ENCODE results near the gene DTYMK. TPM values are rescaled to one million over a fixed set of nuclear protein-coding genes. Genes with fewer than 3 reads are reported as not detected.

The DTYMK gene
- total RNA-seq, 1 donor from 2014 or later, result 106 TPM

DNA sequence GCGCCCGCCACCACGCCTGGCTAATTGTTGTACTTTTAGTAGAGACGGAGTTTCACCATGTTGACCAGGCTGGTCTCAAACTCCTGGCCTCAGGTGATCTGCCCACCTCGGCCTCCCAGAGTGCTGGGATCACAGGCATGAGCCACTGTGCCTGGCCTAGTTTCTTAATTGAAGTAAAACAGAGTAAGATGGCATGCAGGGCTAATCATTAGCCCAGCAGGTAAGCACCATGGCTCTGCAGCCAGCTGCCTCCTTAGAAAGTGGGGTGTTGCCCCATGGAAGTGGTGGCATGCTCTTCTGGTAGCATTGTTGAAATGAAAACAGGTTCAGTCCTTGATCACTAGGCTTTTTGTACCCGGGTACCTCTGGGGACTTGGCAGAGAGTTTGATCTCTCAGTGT, 36.7 kb downstream of the DTYMK start:
- H3K9me3 Mint-ChIP-seq, result no peaks in the 10 kb centered on the region
- no peak for DNase-seq (ENCODE audit: low spot score)
- no peak overlapping the region for H3K27ac Mint-ChIP-seq
- H3K27me3 Mint-ChIP-seq (ENCODE audit: insufficient read depth), result no peaks in the 10 kb centered on the region
- peaks cover 11% of the 10 kb centered on the region for H3K4me1 Mint-ChIP-seq (ENCODE audit: low read depth)
- H3K4me3 Mint-ChIP-seq, result no peak overlapping the region
- peaks cover 17% of the 10 kb centered on the region for H3K36me3 Mint-ChIP-seq (ENCODE audit: low read depth)
- intact Hi-C loops (cut with micrococcal nuclease), result no loop called here

DNA sequence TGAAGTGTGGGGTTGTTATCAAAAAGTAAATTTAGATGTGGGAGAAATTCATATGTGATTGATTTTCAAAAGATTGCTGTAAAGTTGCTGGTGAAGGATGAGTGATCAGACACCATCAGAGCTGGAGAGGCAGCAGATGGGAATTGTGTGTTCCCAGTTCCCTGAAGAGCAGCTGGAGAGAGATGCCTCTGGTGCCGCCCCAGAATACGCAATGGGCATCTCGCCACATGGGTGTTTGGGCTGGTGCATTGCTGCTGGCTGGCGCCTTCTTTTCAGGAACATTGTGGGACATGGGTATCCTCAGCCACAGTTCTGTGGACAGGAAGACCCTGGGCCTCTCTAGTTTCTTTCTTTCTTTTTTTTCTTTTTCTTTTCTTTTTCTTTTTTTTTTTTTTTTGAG, 37.2 kb downstream of the DTYMK start:
- Mint-ChIP-seq H3K27ac (no peak overlapping the region), H3K27me3 (ENCODE audit: insufficient read depth) (no peaks in the 10 kb centered on the region), H3K4me1 (ENCODE audit: low read depth) (peaks cover 11% of the 10 kb centered on the region), H3K4me3 (no peak overlapping the region), H3K36me3 (ENCODE audit: low read depth) (peaks cover 17% of the 10 kb centered on the region), H3K9me3 (no peaks in the 10 kb centered on the region)
- no peak for DNase-seq (ENCODE audit: low spot score)
- intact Hi-C loops (cut with micrococcal nuclease), result no loop called here

DNA sequence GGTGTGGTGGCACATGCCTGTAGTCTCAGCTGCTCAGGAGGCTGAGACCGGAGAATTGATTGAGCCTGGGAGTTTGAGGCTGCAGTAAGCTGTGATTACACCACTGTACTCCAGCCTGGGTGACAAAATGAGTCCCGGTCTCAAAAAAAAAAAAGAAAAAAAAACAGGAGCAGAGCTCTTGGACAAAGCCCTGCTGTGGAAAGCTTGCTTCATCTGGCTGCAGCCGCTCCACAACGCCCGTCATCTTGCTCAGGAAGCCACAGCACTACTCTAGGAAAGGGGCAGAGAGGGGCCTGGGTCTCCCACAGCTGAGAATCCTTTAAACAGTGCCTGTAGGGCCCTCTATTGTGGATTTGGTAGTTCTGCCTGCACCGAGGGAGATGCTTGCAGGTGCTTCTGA, 38.2 kb downstream of the DTYMK start:
- H3K4me1 Mint-ChIP-seq (ENCODE audit: low read depth), result peaks cover 11% of the 10 kb centered on the region
- no peaks in the 10 kb centered on the region for H3K9me3 Mint-ChIP-seq
- H3K27ac Mint-ChIP-seq, result no peak overlapping the region
- no peak for DNase-seq (ENCODE audit: low spot score)
- no peak overlapping the region for H3K4me3 Mint-ChIP-seq
- H3K27me3 Mint-ChIP-seq (ENCODE audit: insufficient read depth), result no peaks in the 10 kb centered on the region
- intact Hi-C loops (cut with micrococcal nuclease), result no loop called here
- H3K36me3 Mint-ChIP-seq (ENCODE audit: low read depth), result peaks cover 17% of the 10 kb centered on the region

- Mint-ChIP-seq H3K9me3 (no peaks in the 10 kb centered on the region), H3K27ac (no peak overlapping the region), H3K27me3 (ENCODE audit: insufficient read depth) (no peaks in the 10 kb centered on the region), H3K4me3 (no peak overlapping the region), H3K36me3 (ENCODE audit: low read depth) (peaks cover 10% of the 10 kb centered on the region), H3K4me1 (ENCODE audit: low read depth) (peaks cover 26% of the 10 kb centered on the region)
- intact Hi-C loops (cut with micrococcal nuclease), result no loop called here
- no peak for DNase-seq (ENCODE audit: low spot score)
Observed at GRCh38 chr2:241645915-241646645, 40.5 kb downstream of the DTYMK start.

- H3K9me3 Mint-ChIP-seq, result no peaks in the 10 kb centered on the region
- H3K4me1 Mint-ChIP-seq (ENCODE audit: low read depth), result peaks cover 29% of the 10 kb centered on the region
- H3K36me3 Mint-ChIP-seq (ENCODE audit: low read depth), result peaks cover 13% of the 10 kb centered on the region
- DNase-seq (ENCODE audit: low spot score), result no peak
- no peaks in the 10 kb centered on the region for H3K27me3 Mint-ChIP-seq (ENCODE audit: insufficient read depth)
- intact Hi-C loops (cut with micrococcal nuclease), result no loop called here
- no peak overlapping the region for H3K4me3 Mint-ChIP-seq
- no peak overlapping the region for H3K27ac Mint-ChIP-seq
Observed at GRCh38 chr2:241645056-241645914, 41.3 kb downstream of the DTYMK start.

GRCh38 chr2:241641631-241642030, 45.0 kb downstream of the DTYMK start:
- DNase-seq (ENCODE audit: low spot score), result no peak
- no peak overlapping the region for H3K27ac Mint-ChIP-seq
- no peak overlapping the region for H3K4me3 Mint-ChIP-seq
- peaks cover 2% of the 10 kb centered on the region for H3K9me3 Mint-ChIP-seq
- H3K4me1 Mint-ChIP-seq (ENCODE audit: low read depth), result peaks cover 43% of the 10 kb centered on the region
- H3K36me3 Mint-ChIP-seq (ENCODE audit: low read depth), result peaks cover 25% of the 10 kb centered on the region
- no peaks in the 10 kb centered on the region for H3K27me3 Mint-ChIP-seq (ENCODE audit: insufficient read depth)
- intact Hi-C loops (cut with micrococcal nuclease), result no loop called here

GRCh38 chr2:241640165-241640795, 46.3 kb downstream of the DTYMK start:
- intact Hi-C loops (cut with micrococcal nuclease), result no loop called here
- H3K27me3 Mint-ChIP-seq (ENCODE audit: insufficient read depth), result no peaks in the 10 kb centered on the region
- H3K9me3 Mint-ChIP-seq, result peaks cover 2% of the 10 kb centered on the region
- H3K27ac Mint-ChIP-seq, result peak overlapping the region; percentile 45
- no peak for DNase-seq (ENCODE audit: low spot score)
- H3K4me1 Mint-ChIP-seq (ENCODE audit: low read depth), result peaks cover 49% of the 10 kb centered on the region
- peak overlapping the region; percentile 20 for H3K4me3 Mint-ChIP-seq
- H3K36me3 Mint-ChIP-seq (ENCODE audit: low read depth), result peaks cover 26% of the 10 kb centered on the region

GRCh38 chr2:241639385-241639784, 47.2 kb downstream of the DTYMK start:
- H3K9me3 Mint-ChIP-seq, result peaks cover 2% of the 10 kb centered on the region
- peak overlapping the region; percentile 37 for H3K4me3 Mint-ChIP-seq
- no peak for DNase-seq (ENCODE audit: low spot score)
- intact Hi-C loops (cut with micrococcal nuclease), result loop anchor here (5.0 kb wide), 2 partner anchors 93 to 1072 kb away; partner anchors contain the start of genes D2HGDH and RNPEPL1
- no peaks in the 10 kb centered on the region for H3K27me3 Mint-ChIP-seq (ENCODE audit: insufficient read depth)
- no peak overlapping the region for H3K27ac Mint-ChIP-seq
- H3K36me3 Mint-ChIP-seq (ENCODE audit: low read depth), result peaks cover 26% of the 10 kb centered on the region
- peaks cover 49% of the 10 kb centered on the region for H3K4me1 Mint-ChIP-seq (ENCODE audit: low read depth)

DNA sequence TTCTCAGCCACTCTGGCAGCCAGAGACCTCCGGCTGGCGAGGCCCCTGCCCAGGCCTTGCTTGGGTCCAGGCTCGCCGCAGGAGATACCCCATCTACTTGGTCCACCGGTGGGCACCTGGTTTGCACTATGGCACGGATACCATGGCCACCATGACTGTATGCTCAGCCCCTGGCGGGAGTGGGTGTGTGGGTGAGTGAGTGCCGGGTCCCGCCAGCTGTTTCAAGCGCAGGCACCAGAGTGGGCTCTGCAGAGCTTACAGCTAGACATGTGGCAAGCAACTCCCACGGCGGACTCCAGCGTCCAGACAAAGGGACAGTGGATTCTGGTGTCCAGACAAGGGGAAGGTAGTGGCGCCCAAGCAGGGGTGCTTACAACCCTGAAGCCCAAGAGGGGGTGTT, 47.7 kb downstream of the DTYMK start:
- Mint-ChIP-seq H3K9me3 (peaks cover 2% of the 10 kb centered on the region), H3K4me1 (ENCODE audit: low read depth) (peaks cover 49% of the 10 kb centered on the region), H3K4me3 (peak overlapping the region; percentile 93), H3K27ac (peak overlapping the region; percentile 89), H3K27me3 (ENCODE audit: insufficient read depth) (no peaks in the 10 kb centered on the region), H3K36me3 (ENCODE audit: low read depth) (peaks cover 26% of the 10 kb centered on the region)
- DNase-seq (ENCODE audit: low spot score), result no peak
- intact Hi-C loops (cut with micrococcal nuclease), result loop anchor here (1.0 to 5.0 kb wide), 4 partner anchors 62 to 1072 kb away; partner anchors contain the start of genes D2HGDH and RNPEPL1

DNA sequence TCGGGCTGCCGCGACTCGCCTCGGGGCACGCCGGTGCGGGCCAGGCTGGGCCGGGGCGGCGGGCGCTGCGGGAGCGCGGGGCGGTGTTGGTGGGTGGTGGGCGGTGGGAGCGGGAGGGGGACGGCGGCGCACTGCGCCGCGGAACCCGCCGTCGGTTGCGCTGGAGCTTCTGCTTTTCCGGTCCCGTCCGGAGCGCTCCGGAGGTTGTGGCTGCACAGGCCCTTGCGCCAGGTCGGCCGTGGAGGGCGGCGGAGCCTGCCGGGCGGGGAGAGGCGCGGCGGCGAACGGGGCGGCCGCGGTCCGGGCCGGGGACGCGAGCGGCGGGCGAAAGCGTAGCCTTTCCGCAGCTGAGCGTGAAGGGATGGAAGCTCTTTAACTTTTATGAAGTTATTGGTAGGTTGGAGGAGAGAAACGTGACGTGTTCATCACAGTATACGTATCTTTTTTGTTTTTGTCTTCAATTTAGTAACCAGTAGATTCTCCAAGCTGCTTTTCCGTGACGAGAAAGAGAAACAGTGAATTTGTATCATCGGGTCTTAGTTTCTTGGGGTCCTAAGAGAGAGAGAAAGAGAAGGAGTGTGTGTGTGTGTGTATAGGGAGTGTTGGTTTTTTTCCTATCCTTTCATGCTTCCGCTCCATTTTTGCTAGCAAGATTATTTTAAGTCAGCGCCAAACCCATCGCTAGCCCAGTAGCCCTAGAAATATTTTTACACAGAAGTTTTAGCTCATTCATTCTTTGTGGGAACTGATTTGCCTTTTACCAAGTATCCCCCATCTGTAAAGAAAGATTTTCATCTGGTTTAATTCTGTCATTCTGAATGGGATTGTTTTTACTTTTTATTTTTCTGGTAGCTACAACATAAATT, 48.6 kb downstream of the DTYMK start:
- DNase-seq (ENCODE audit: low spot score), result peak; percentile 33
- Mint-ChIP-seq H3K27me3 (ENCODE audit: insufficient read depth) (no peaks in the 10 kb centered on the region), H3K27ac (peak overlapping the region; percentile 89), H3K36me3 (ENCODE audit: low read depth) (peaks cover 27% of the 10 kb centered on the region), H3K9me3 (peaks cover 2% of the 10 kb centered on the region), H3K4me3 (peak overlapping the region; percentile 93), H3K4me1 (ENCODE audit: low read depth) (peaks cover 49% of the 10 kb centered on the region)
- intact Hi-C loops (cut with micrococcal nuclease), result loop anchor here (1.0 to 5.0 kb wide), 11 partner anchors 48 to 1071 kb away; partner anchors contain the start of genes D2HGDH, DTYMK, HDLBP and RNPEPL1

DNA sequence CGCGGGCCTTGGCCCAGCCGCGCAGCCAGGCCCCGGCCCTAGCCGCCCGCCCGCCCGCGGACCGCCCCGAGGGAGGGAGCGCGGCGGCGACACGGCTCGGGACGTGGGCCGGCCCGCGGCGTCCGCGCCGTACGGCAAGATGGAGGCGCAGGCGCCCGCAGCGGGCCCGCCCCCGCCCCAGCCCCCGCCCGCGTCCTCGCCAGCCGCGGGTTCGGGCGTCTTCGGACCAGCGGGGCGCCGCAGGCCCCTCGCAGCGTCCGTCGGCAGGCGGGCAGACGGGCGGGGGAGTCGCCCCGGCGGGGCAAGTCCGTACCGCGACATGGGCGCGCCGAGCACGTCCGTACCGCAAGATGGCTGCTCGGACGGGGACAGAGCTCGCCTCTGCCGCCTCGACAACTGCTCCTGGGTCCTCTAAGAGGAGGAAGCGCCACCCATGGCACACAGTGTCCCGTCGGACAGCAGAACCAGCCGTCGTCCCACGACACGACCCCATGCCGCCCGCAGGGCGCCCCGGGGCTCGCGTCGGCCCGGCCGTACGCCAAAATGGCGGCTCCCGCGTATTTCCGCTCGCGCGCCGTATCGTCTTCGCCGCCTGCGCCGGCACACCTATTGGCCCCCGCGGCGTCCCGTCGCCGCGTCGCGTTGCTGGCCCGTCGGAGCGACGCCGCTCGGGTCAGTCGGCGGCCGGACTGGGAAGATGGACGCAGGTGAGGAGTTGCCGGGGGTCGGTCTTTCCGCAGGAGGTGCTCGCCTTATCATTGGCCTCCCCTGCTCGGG, 49.4 kb downstream of the DTYMK start, which contains the start of the genes ATG4B and THAP4:
TSS of gene ATG4B (plus strand) at position 676 of the 777 bp plus-strand sequence. CDS start at position 698, 22 bp downstream.
TSS of gene THAP4 (minus strand) at position 141 of the 777 bp plus-strand sequence. CDS start 141 bp downstream, outside the sequence.
- peak within 1 kb of the TSS; percentile 93 for H3K4me3 Mint-ChIP-seq

More for the DNA sequence above, 49.4 kb downstream of the DTYMK start, which contains the start of the genes ATG4B and THAP4:
- peak; percentile 78 for DNase-seq (ENCODE audit: low spot score)
- Mint-ChIP-seq H3K27me3 (ENCODE audit: insufficient read depth) (no peaks in the 10 kb centered on the region), H3K4me1 (ENCODE audit: low read depth) (peaks cover 45% of the 10 kb centered on the region), H3K36me3 (ENCODE audit: low read depth) (peaks cover 31% of the 10 kb centered on the region), H3K27ac (peak within 1 kb of the TSS; percentile 93), H3K9me3 (peaks cover 2% of the 10 kb centered on the region)
- intact Hi-C loops (cut with micrococcal nuclease), result loop anchor here (1.0 to 5.0 kb wide), 9 partner anchors 49 to 1070 kb away; partner anchors contain the start of genes D2HGDH, DTYMK, HDLBP and RNPEPL1

Measured in activated T-helper 1 cell treated with anti-CD3 and anti-CD28 coated beads, Interleukin-12 subunit alpha, Interleukin-12 subunit beta, Interleukin-2, Interleukin-4 antibody, amounts not matched to agents 30 ng/mL and 10 ng/mL and 1 ng/mL, durations not matched to agents 14 hours and 24 hours and 36 hours (primary cell).